Neuron (in vitro differentiated cells): ENCODE measurements around the gene SVIP.
A peak's percentile ranks its signal among the peaks of the same experiment; 100 is the strongest.

Experiments
- H2AFZ ChIP-seq: one replicate; pipeline ENCODE4 v1.6.1; 2013; ENCODE audit warnings: low read depth, mild to moderate bottlenecking, inconsistent platforms, low read length, moderate library complexity
- H3K27me3 ChIP-seq: one replicate; pipeline ENCODE4 v1.6.1; 2013; ENCODE audit warnings: low read length; ENCODE audit not compliant: insufficient read depth
- H3K36me3 ChIP-seq: one replicate; pipeline ENCODE4 v1.6.1; 2013; ENCODE audit warnings: low read length; ENCODE audit not compliant: insufficient read depth
- H3K4me1 ChIP-seq: one replicate; pipeline ENCODE4 v1.6.1; 2013; ENCODE audit warnings: low read length; ENCODE audit not compliant: insufficient read depth
- H3K4me3 ChIP-seq: 2 replicates; pipeline ENCODE4 v1.5.1; 2013; ENCODE audit warnings: mild to moderate bottlenecking, low read length, moderate library complexity
- H3K9me3 ChIP-seq: one replicate; pipeline ENCODE4 v1.6.1; 2013; ENCODE audit warnings: low read length

Gene SVIP, protein sequence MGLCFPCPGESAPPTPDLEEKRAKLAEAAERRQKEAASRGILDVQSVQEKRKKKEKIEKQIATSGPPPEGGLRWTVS

DNA sequence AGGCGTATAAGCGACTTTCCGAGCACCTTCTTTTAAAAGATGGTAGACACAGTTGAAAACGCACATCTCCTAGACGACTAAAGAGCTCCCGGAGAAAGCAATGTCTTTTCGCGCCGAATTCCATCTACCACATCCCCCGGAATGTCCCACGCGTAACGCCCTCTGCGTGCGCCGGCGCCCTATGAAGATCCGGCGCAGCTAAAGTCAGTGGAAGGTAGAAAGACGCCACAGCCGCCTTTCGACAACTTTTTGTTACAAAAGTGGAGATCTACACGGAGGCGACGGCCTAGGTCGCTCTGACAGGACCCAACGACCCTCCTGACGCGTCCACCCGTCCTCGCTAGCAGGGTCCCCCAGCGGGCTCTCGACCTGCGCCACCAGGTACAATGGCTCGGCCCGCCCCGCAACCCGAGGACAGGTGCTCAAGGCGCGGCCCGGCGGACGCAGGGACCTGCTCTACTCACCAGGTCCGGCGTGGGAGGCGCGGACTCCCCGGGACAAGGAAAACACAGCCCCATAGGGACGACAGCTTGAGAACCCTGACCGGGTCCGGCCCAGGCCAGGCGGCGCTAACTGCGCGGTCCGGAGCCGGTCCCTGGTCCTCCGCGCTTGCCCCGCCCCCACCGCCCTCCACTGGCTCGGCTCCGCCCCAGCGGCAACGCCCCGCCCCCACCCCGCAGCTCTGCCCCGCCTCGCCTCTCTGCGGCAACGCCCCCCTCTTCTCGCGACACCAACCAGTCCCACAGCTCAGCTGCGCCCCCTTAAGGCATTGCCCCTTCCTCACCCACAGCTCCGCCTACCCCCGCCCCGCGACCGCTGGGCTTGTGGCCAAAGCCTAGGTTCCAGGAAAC, at the start of gene SVIP:
SVIP (minus strand) TSS at position 571 of the 851 bp plus-strand sequence; CDS start at position 518, 53 bp downstream.
- H2AFZ ChIP-seq, result peak within 1 kb of the TSS; percentile 94
- H3K9me3 ChIP-seq, result no peaks in the 10 kb centered on the region
- no peaks in the 10 kb centered on the region for H3K27me3 ChIP-seq
- peak within 1 kb of the TSS; percentile 86 for H3K4me3 ChIP-seq
- H3K4me1 ChIP-seq, result peaks cover 11% of the 10 kb centered on the region
- peaks cover 15% of the 10 kb centered on the region for H3K36me3 ChIP-seq

- H3K36me3 ChIP-seq, result no peaks in the 10 kb centered on the region
- no peak overlapping the region for H3K4me3 ChIP-seq
- no peaks in the 10 kb centered on the region for H3K27me3 ChIP-seq
- no peak overlapping the region for H2AFZ ChIP-seq
- no peaks in the 10 kb centered on the region for H3K9me3 ChIP-seq
- no peaks in the 10 kb centered on the region for H3K4me1 ChIP-seq
These were observed 49.0 kb upstream of the SVIP start for GRCh38 chr11:22878604-22879003.

DNA sequence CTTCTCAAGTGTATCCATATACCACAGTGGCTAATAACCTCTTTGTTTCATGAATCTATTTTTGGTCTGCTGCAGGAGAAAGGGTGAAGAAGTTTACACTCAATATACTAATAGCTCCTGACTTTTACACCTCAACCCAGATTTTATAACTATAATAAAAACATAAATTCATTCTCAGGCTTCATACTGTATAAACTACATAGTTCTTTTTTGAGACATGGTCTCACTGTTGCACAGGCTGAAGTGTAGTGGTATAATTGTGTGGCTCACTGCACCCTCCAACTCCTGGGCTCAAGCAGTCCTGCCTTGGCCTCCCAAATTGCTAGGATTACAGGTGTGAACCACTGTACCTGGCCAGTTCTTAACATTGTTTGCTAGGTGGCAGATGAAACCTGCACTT, 48.4 kb upstream of the SVIP start:
- Histone ChIP-seq H3K9me3 (no peaks in the 10 kb centered on the region), H3K27me3 (no peaks in the 10 kb centered on the region), H3K4me1 (no peaks in the 10 kb centered on the region), H2AFZ (no peak overlapping the region), H3K4me3 (no peak overlapping the region), H3K36me3 (no peaks in the 10 kb centered on the region)

- no peak overlapping the region for H3K4me3 ChIP-seq
- no peak overlapping the region for H2AFZ ChIP-seq
- no peaks in the 10 kb centered on the region for H3K4me1 ChIP-seq
- H3K9me3 ChIP-seq, result no peaks in the 10 kb centered on the region
- H3K36me3 ChIP-seq, result no peaks in the 10 kb centered on the region
- H3K27me3 ChIP-seq, result no peaks in the 10 kb centered on the region
These were observed 46.4 kb upstream of the SVIP start for GRCh38 chr11:22875869-22876473.

GRCh38 chr11:22869325-22869724, 39.7 kb upstream of the SVIP start:
- H3K36me3 ChIP-seq, result no peaks in the 10 kb centered on the region
- H3K27me3 ChIP-seq, result no peaks in the 10 kb centered on the region
- no peak overlapping the region for H3K4me3 ChIP-seq
- H2AFZ ChIP-seq, result no peak overlapping the region
- H3K9me3 ChIP-seq, result no peaks in the 10 kb centered on the region
- H3K4me1 ChIP-seq, result no peaks in the 10 kb centered on the region

DNA sequence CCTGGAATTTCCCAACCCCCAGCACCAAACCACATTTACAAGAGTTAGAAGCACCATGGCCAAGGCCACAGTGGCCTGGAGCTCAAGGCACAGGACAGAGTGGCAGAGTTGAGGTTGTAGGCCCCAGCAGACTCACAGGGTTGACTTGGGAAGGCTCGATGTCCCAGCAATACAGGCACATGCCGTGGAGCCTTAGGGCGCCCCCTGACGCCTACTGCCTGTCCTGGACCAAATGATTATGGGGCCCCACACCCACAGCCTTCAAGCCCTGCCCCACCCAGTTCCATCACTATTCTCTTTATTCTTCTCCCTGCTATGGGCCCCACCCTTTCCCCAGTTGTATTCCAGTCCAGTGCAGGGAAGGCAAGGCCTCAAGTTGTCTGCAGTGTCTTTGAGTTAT, 30.6 kb upstream of the SVIP start, which contains the start of gene CCDC179:
CCDC179 (minus strand) TSS at position 234 of the 400 bp plus-strand sequence; CDS start at position 181, 53 bp downstream.
- Histone ChIP-seq H3K4me3 (no peak within 1 kb of the TSS), H3K27me3 (no peaks in the 10 kb centered on the region), H3K4me1 (no peaks in the 10 kb centered on the region), H3K9me3 (no peaks in the 10 kb centered on the region), H2AFZ (no peak within 1 kb of the TSS), H3K36me3 (no peaks in the 10 kb centered on the region)

DNA sequence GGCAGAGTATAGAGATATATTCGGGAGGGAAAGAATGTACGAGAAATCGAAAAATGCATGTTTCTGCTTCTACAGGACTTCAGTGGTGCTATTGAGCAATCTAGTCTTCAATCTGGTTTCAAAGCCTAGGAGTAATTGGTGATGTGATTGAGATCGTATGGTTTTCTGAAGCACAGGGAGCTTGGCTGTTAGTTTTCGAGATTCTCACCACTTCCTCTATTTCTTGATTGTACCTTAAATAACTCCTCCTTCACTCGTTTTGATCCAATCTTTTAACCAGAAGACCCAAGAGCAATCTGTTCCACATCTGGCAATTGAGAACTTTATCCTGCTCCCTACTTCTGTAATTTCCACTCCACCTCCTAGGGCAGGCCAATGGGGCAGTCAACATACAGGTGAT, 30.2 kb upstream of the SVIP start:
- Histone ChIP-seq H3K4me3 (no peak overlapping the region), H3K27me3 (no peaks in the 10 kb centered on the region), H3K4me1 (no peaks in the 10 kb centered on the region), H2AFZ (no peak overlapping the region), H3K9me3 (no peaks in the 10 kb centered on the region), H3K36me3 (no peaks in the 10 kb centered on the region)

DNA sequence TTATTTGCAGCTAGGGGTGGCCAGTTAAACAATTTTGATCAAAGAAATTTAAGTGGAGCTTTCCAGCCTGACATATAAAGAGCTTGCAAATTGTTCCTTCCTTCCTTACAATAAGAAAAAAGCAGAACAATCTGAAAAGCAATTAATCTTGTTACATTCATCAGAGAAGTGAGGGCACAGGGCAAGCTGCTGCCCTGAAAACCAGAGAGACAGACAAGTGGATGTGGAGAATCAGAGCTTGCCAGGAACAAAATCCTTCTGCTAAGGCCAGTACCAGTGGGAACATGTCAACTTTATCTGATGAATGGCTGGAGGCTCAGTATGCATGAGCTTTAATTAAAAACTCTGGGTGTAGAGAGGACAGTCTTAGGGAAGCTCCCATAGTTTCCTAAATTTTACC, 21.9 kb upstream of the SVIP start:
- no peaks in the 10 kb centered on the region for H3K4me1 ChIP-seq
- no peak overlapping the region for H3K4me3 ChIP-seq
- H3K27me3 ChIP-seq, result no peaks in the 10 kb centered on the region
- no peaks in the 10 kb centered on the region for H3K9me3 ChIP-seq
- no peaks in the 10 kb centered on the region for H3K36me3 ChIP-seq
- H2AFZ ChIP-seq, result no peak overlapping the region

GRCh38 chr11:22846726-22847125, 17.1 kb upstream of the SVIP start:
- H3K27me3 ChIP-seq, result no peaks in the 10 kb centered on the region
- H3K4me3 ChIP-seq, result no peak overlapping the region
- H3K4me1 ChIP-seq, result no peaks in the 10 kb centered on the region
- no peak overlapping the region for H2AFZ ChIP-seq
- no peaks in the 10 kb centered on the region for H3K36me3 ChIP-seq
- H3K9me3 ChIP-seq, result no peaks in the 10 kb centered on the region

DNA sequence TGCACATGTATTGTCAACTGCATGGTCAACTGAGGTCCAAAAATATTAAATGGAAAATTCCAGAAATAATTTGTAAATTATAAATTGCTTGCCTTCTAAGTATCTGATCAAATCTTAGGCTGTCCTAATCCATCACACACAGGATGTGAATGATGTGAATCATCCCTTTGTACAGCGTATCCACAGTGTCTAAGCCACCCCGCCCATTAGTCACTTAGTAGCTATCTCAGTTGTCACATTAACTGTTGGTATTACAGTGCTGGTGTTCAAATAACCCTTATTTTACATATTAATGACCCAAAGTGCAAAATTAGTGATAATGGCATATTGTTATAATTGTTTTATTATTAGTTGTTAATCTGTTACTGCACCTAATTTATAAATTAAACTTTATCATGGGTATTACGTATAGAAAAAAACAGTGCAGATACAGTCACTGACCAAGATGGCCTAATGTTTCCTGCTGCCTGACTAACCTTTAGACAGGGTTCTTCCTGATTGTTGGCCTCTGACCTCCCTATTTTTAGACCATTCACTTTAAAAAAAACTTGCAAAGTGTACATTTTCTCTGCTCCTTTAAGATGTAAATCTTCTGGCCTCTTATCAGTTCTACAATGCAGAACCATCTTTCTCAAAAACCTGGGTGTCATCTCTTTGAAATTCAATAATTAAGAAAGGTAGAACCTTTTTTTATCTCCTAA, 2.9 kb upstream of the SVIP start:
- Histone ChIP-seq H3K9me3 (no peaks in the 10 kb centered on the region), H2AFZ (no peak overlapping the region), H3K36me3 (no peaks in the 10 kb centered on the region)

GRCh38 chr11:22830082-22830414, 447 bp upstream of the SVIP start:
- Histone ChIP-seq H3K4me3 (peak overlapping the region; percentile 39), H2AFZ (peak overlapping the region; percentile 51), H3K27me3 (no peaks in the 10 kb centered on the region)

More for the DNA sequence above, 2.9 kb upstream of the SVIP start:
- peaks cover 11% of the 10 kb centered on the region for H3K4me1 ChIP-seq
- no peak overlapping the region for H3K4me3 ChIP-seq
- no peaks in the 10 kb centered on the region for H3K27me3 ChIP-seq

DNA sequence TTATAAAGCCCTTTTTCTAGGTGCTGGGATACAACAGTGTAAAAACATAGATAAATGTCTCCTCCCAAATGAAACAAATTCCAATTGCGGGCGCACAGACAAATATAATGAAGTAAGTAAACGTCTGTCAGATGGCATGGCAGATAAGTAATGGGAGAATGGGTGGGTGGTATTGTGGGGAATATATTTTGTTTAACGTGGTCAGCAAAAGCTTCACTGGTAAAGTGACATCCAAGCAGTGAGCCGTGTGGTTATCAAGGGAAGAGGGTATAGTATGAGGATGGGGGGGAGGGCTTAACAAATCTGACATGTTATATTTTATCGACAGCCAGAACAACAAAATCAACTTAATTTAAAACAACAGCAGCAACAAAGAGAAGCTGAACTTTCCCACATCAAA, 1.2 kb downstream of the SVIP start:
- peak overlapping the region; percentile 86 for H3K4me3 ChIP-seq
- peak overlapping the region; percentile 94 for H2AFZ ChIP-seq
- H3K4me1 ChIP-seq, result peaks cover 11% of the 10 kb centered on the region
- peaks cover 21% of the 10 kb centered on the region for H3K36me3 ChIP-seq
- H3K27me3 ChIP-seq, result no peaks in the 10 kb centered on the region
- H3K9me3 ChIP-seq, result no peaks in the 10 kb centered on the region

More at GRCh38 chr11:22830082-22830414, 447 bp upstream of the SVIP start:
- peaks cover 11% of the 10 kb centered on the region for H3K4me1 ChIP-seq
- peaks cover 10% of the 10 kb centered on the region for H3K36me3 ChIP-seq
- no peaks in the 10 kb centered on the region for H3K9me3 ChIP-seq

DNA sequence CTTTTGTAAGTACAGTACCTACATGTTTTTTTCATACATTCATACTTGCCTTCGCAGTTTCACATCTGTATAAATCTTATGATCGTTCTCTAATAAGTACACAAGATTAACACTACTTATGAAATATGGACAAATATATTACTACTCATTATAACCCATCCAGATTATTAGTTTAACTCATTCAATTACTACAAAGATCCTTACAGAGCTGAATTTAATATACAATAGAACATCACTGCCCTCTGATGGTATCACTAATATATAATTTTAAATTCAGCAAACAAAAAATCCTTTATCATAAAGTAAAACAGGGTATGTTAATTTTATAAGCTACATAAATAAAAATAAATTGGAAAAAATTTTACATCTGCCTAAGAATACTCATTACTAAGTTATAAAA, 7.4 kb downstream of the SVIP start:
- Histone ChIP-seq H3K4me1 (no peaks in the 10 kb centered on the region), H3K9me3 (no peaks in the 10 kb centered on the region), H3K36me3 (peaks cover 35% of the 10 kb centered on the region)

More for the DNA sequence above, 7.4 kb downstream of the SVIP start:
- Histone ChIP-seq H2AFZ (no peak overlapping the region), H3K27me3 (no peaks in the 10 kb centered on the region), H3K4me3 (no peak overlapping the region)
